HG03575 (cell line): ENCODE data around the gene PREP.

Source experiments
- ATAC-seq: cut with Tn5 transposase; IDR thresholded peaks from one replicate; pipeline ENCODE4 v1.9.1; 2021; ENCODE audit not compliant: unreplicated experiment, insufficient number of reproducible peaks, low FRiP score; ENCODE audit errors: extremely low read depth

Gene PREP

GRCh38 chr6:105400501-105400900 lies 2.4 kb downstream of the PREP start:
- ATAC-seq = no peak

GRCh38 chr6:105398859-105399258 lies 4.0 kb downstream of the PREP start:
- no peak for ATAC-seq

- ATAC-seq = no peak
Measured at GRCh38 chr6:105397987-105398386, 4.9 kb downstream of the PREP start.

GRCh38 chr6:105391705-105392104 lies 11.2 kb downstream of the PREP start:
- ATAC-seq = no peak

GRCh38 chr6:105389543-105389942 lies 13.3 kb downstream of the PREP start:
- no peak for ATAC-seq

- ATAC-seq = no peak
Measured at GRCh38 chr6:105388392-105388791, 14.5 kb downstream of the PREP start.

- no peak for ATAC-seq
Measured at GRCh38 chr6:105384004-105384403, 18.9 kb downstream of the PREP start.

- no peak for ATAC-seq
Measured at GRCh38 chr6:105382958-105383357, 19.9 kb downstream of the PREP start.

- ATAC-seq = no peak
Measured at GRCh38 chr6:105382496-105382895, 20.4 kb downstream of the PREP start.

GRCh38 chr6:105380634-105381033 lies 22.2 kb downstream of the PREP start:
- ATAC-seq = no peak

GRCh38 chr6:105375797-105376196 lies 27.1 kb downstream of the PREP start:
- no peak for ATAC-seq

GRCh38 chr6:105374010-105374420 lies 28.9 kb downstream of the PREP start:
- ATAC-seq = no peak

GRCh38 chr6:105373481-105373880 lies 29.4 kb downstream of the PREP start:
- no peak for ATAC-seq

- ATAC-seq = no peak
Measured at GRCh38 chr6:105372849-105373182, 30.1 kb downstream of the PREP start.

GRCh38 chr6:105372142-105372848 lies 30.6 kb downstream of the PREP start:
- no peak for ATAC-seq

- ATAC-seq = no peak
Measured at GRCh38 chr6:105370351-105370750, 32.5 kb downstream of the PREP start.

GRCh38 chr6:105369145-105369544 lies 33.7 kb downstream of the PREP start:
- ATAC-seq = no peak

- ATAC-seq = no peak
Measured at GRCh38 chr6:105364243-105364642, 38.6 kb downstream of the PREP start.

- ATAC-seq = no peak
Measured at GRCh38 chr6:105363100-105363754, 39.7 kb downstream of the PREP start.

- ATAC-seq = no peak
Measured at GRCh38 chr6:105359419-105360370, 43.2 kb downstream of the PREP start.
